Measurements from ENCODE around the gene KRT84.

DNA sequence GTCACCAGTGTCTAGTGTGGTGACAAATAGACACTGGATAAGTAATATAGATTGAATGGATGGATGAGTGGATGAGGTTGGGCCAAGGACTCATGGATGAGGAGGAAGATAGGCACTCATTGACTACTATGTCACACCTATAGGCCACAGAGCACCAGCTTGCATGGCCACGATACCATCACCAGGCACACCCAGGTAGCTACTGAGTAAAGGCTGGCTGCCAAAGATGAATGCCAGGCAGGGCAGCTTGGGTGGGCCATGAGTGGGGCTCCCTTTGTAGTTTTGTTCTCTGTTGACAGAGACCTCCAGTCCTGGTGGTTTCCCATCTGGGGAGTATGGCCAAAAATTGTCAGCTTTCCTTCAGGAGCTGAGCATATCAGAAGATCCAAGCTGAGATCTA, 53.1 kb downstream of the KRT84 start:
- TF ChIP-seq, protein P1, sequence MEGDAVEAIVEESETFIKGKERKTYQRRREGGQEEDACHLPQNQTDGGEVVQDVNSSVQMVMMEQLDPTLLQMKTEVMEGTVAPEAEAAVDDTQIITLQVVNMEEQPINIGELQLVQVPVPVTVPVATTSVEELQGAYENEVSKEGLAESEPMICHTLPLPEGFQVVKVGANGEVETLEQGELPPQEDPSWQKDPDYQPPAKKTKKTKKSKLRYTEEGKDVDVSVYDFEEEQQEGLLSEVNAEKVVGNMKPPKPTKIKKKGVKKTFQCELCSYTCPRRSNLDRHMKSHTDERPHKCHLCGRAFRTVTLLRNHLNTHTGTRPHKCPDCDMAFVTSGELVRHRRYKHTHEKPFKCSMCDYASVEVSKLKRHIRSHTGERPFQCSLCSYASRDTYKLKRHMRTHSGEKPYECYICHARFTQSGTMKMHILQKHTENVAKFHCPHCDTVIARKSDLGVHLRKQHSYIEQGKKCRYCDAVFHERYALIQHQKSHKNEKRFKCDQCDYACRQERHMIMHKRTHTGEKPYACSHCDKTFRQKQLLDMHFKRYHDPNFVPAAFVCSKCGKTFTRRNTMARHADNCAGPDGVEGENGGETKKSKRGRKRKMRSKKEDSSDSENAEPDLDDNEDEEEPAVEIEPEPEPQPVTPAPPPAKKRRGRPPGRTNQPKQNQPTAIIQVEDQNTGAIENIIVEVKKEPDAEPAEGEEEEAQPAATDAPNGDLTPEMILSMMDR (IDR thresholded peaks at IDR 0.05) = no peak
- no peak for TF ChIP-seq EP300 (IDR thresholded peaks at IDR 0.05)
